Panc1 (cell line): ENCODE data around the gene C9orf72. TPM values are rescaled to one million over a fixed set of nuclear protein-coding genes. Genes with fewer than 3 reads are reported as not detected.

Experiments
- ATAC-seq: fragments of 200-7000 bp; cut with Tn5 transposase; 2 replicates; pipeline ENCODE4 v1.9.1; 2020; ENCODE audit warnings: mild to moderate bottlenecking, moderate library complexity
- BruUV-seq: library from RNA; stranded (reverse); fragments of 400-500 nt; replicated peaks from 2 replicates; lab custom pipeline; 2021; lab: Mats Ljungman, UMichigan
- CTCF ChIA-PET: fragments of 300-600 bp; sonication (Branson Sonifier 250); formaldehyde crosslinking; loops from one replicate; lab custom pipeline; 2022; ENCODE audit warnings: antibody characterized with exemption; lab: Charles Lee
- POLR2A ChIA-PET: fragments of 300-600 bp; sonication (Branson Sonifier 250); formaldehyde crosslinking; loops from one replicate; lab custom pipeline; 2022; ENCODE audit warnings: antibody characterized with exemption; lab: Charles Lee
- DNase-seq: peaks from one replicate; pipeline ENCODE4 v3.0.0-alpha.2; 2010; ENCODE audit warnings: low read depth, low spot score
- H3K27ac ChIP-seq: 2 replicates; pipeline ENCODE4 v1.5.1; 2011; ENCODE audit warnings: mild to moderate bottlenecking, low read length, inconsistent platforms
- H3K27me3 ChIP-seq: fragments of 200-500 bp; sonication (Bioruptor generic); 2 replicates; pipeline ENCODE4 v1.6.0; 2014; ENCODE audit warnings: low read length, inconsistent platforms; ENCODE audit not compliant: control insufficient read depth, insufficient read depth
- H3K36me3 ChIP-seq: fragments of 200-500 bp; sonication (Bioruptor generic); 2 replicates; pipeline ENCODE4 v1.5.1; 2014; ENCODE audit warnings: inconsistent platforms, mild to moderate bottlenecking, low read length, moderate library complexity; ENCODE audit not compliant: control insufficient read depth, insufficient read depth
- H3K4me1 ChIP-seq: 2 replicates; pipeline ENCODE4 v1.5.1; 2011; ENCODE audit warnings: inconsistent platforms, mild to moderate bottlenecking, low read length, moderate library complexity; ENCODE audit not compliant: control insufficient read depth, insufficient read depth
- H3K4me3 ChIP-seq, 2 experiments: 2 replicates each; pipeline ENCODE4 v1.5.1; 2011 to 2012; ENCODE audit warnings: low read depth in 2 of 2, low read length in 2 of 2, mild to moderate bottlenecking in 2 of 2, inconsistent platforms in 1 of 2, moderate library complexity in 1 of 2
- H3K9me3 ChIP-seq: fragments of 200-500 bp; sonication (Bioruptor generic); 2 replicates; pipeline ENCODE4 v1.5.1; 2014; ENCODE audit warnings: low read depth, mild to moderate bottlenecking, inconsistent platforms, low read length, moderate library complexity; ENCODE audit not compliant: control insufficient read depth, insufficient read depth
- POLR2AphosphoS5 ChIP-seq: IDR thresholded peaks from 2 replicates; pipeline ENCODE4 v1.6.1; 2012; ENCODE audit warnings: mild to moderate bottlenecking, low read depth, low read length, moderate library complexity
- REST ChIP-seq, 2 experiments: IDR thresholded peaks; 2 replicates each; pipeline ENCODE4 v1.6.1; 2011 to 2012; ENCODE audit warnings: low read depth in 2 of 2, control low read depth in 1 of 2, low read length in 1 of 2, mild to moderate bottlenecking in 1 of 2, moderate library complexity in 1 of 2; ENCODE audit not compliant: insufficient read depth in 1 of 2
- SIN3A ChIP-seq: IDR thresholded peaks from 2 replicates; pipeline ENCODE4 v1.6.1; 2012; ENCODE audit warnings: low read depth, mild to moderate bottlenecking, low read length, moderate library complexity, borderline replicate concordance; ENCODE audit not compliant: insufficient read depth
- TCF7L2 ChIP-seq: IDR thresholded peaks from 2 replicates; pipeline ENCODE4 v1.6.1; 2011; ENCODE audit warnings: mild to moderate bottlenecking, low read depth, low read length, inconsistent platforms
- in situ Hi-C: cut with HindIII; loops from 2 replicates; pipeline ENCODE4 v1.10.0; 2016; ENCODE audit warnings: low sequenced_read_pairs, low pct_unique_long_range_greater_than_20kb
- intact Hi-C: fragments of 100-400 bp; cut with micrococcal nuclease; formaldehyde crosslinking; loops from one replicate; pipeline ENCODE4 v1.10.0; 2022; ENCODE audit not compliant: unreplicated experiment
- total RNA-seq: library from RNA; stranded (reverse); gene quantifications from one replicate; pipeline ENCODE4 v1.2.1, GENCODE V29; 2021; ENCODE audit not compliant: unreplicated experiment
- TF ChIP-seq, protein P1 (sequence below): fragments of 450-650 bp; IDR thresholded peaks from 2 replicates; pipeline ENCODE4 v1.5.1; 2017; ENCODE audit warnings: mild to moderate bottlenecking

The C9orf72 gene
- total RNA-seq, 1 experiment from 2014 or later: 3.6 TPM

- BruUV-seq: no TSS peak
- H3K27me3 ChIP-seq: no peaks in the 10 kb centered on the region
- no peak overlapping the region for H3K4me3 ChIP-seq
- ATAC-seq: no peak
- no peaks in the 10 kb centered on the region for H3K9me3 ChIP-seq
- in situ Hi-C loops: no loop called here
- ChIA-PET POLR2A (no interaction called here), CTCF (no interaction called here)
- H3K36me3 ChIP-seq: no peaks in the 10 kb centered on the region
- intact Hi-C loops: no loop called here
- H3K27ac ChIP-seq: no peak overlapping the region
- TF ChIP-seq TCF7L2: no peak
- no peak for TF ChIP-seq POLR2AphosphoS5
- TF ChIP-seq, protein P1, sequence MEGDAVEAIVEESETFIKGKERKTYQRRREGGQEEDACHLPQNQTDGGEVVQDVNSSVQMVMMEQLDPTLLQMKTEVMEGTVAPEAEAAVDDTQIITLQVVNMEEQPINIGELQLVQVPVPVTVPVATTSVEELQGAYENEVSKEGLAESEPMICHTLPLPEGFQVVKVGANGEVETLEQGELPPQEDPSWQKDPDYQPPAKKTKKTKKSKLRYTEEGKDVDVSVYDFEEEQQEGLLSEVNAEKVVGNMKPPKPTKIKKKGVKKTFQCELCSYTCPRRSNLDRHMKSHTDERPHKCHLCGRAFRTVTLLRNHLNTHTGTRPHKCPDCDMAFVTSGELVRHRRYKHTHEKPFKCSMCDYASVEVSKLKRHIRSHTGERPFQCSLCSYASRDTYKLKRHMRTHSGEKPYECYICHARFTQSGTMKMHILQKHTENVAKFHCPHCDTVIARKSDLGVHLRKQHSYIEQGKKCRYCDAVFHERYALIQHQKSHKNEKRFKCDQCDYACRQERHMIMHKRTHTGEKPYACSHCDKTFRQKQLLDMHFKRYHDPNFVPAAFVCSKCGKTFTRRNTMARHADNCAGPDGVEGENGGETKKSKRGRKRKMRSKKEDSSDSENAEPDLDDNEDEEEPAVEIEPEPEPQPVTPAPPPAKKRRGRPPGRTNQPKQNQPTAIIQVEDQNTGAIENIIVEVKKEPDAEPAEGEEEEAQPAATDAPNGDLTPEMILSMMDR: no peak
- no peak for TF ChIP-seq SIN3A
- no peak for TF ChIP-seq REST (IDR thresholded peaks at IDR 0.05; ENCODE audit: insufficient read depth in 1 of 2, low read depth in 2 of 2, low read length in 1 of 2)
- H3K4me1 ChIP-seq: no peaks in the 10 kb centered on the region
- DNase-seq: no peak
These were observed 11.7 kb upstream of the C9orf72 start for GRCh38 chr9:27584931-27585330.

GRCh38 chr9:27582794-27583193 lies 9.5 kb upstream of the C9orf72 start:
- H3K36me3 ChIP-seq: no peaks in the 10 kb centered on the region
- H3K27ac ChIP-seq: no peak overlapping the region
- no peak overlapping the region for H3K4me3 ChIP-seq
- DNase-seq (no peak), ATAC-seq (no peak)
- TF ChIP-seq TCF7L2 (no peak), POLR2AphosphoS5 (no peak), SIN3A (no peak), REST (IDR thresholded peaks at IDR 0.05; ENCODE audit: insufficient read depth in 1 of 2, low read depth in 2 of 2, low read length in 1 of 2) (no peak)
- TF ChIP-seq, protein P1: no peak
- in situ Hi-C loops (no loop called here), intact Hi-C loops (no loop called here)
- no TSS peak for BruUV-seq
- no peaks in the 10 kb centered on the region for H3K9me3 ChIP-seq
- no peaks in the 10 kb centered on the region for H3K4me1 ChIP-seq
- no peaks in the 10 kb centered on the region for H3K27me3 ChIP-seq
- CTCF ChIA-PET: no interaction called here
- POLR2A ChIA-PET: no interaction called here
